CD4-positive, alpha-beta T cell treated with Interleukin-15 for 1 hour (primary cell): Measurements from ENCODE around the gene ZNF384.

Experiments used
- DNase-seq: peaks from one replicate; pipeline ENCODE4 v3.0.0-alpha.2; 2020

Gene ZNF384

GRCh38 chr12:6618483-6619225 is 70.5 kb downstream of the ZNF384 start:
- DNase-seq = no peak
